Smooth muscle cell (in vitro differentiated cells): ENCODE results near the gene FBXL22. TPM values are rescaled to one million over a fixed set of nuclear protein-coding genes. Genes with fewer than 3 reads are reported as not detected.
"Not testable (repeated sequence)": the region's sequence is repeated elsewhere in the genome, so short reads cannot be mapped to it uniquely, and the experiment has no call there.

Experiments
- DNase-seq: peaks from one replicate; lab custom pipeline; 2025; ENCODE audit not compliant: unreplicated experiment; lab: John Stamatoyannopoulos, UW
- H2AFZ ChIP-seq: fragments of 200-600 bp; sonication (generic); 2 replicates; pipeline ENCODE4 v1.6.0; 2016; ENCODE audit warnings: antibody characterized with exemption, low read depth, mild to moderate bottlenecking
- H3F3A ChIP-seq: fragments of 200-600 bp; sonication (generic); 2 replicates; pipeline ENCODE4 v1.6.0; 2017; ENCODE audit warnings: antibody characterized with exemption, low read depth
- H3K27ac ChIP-seq: fragments of 200-600 bp; sonication (generic); 2 replicates; pipeline ENCODE4 v1.5.1; 2016; ENCODE audit warnings: low read depth, mild to moderate bottlenecking
- H3K27me3 ChIP-seq: fragments of 200-600 bp; sonication (generic); 2 replicates; pipeline ENCODE4 v1.6.1; 2016; ENCODE audit warnings: low read depth, mild to moderate bottlenecking
- H3K36me3 ChIP-seq: fragments of 200-600 bp; sonication (generic); 2 replicates; pipeline ENCODE4 v1.5.1; 2016; ENCODE audit warnings: low read depth
- H3K4me1 ChIP-seq: fragments of 200-600 bp; sonication (generic); 2 replicates; pipeline ENCODE4 v1.5.1; 2016; ENCODE audit warnings: low read depth
- H3K4me2 ChIP-seq: fragments of 200-600 bp; sonication (generic); 2 replicates; pipeline ENCODE4 v1.6.0; 2016; ENCODE audit warnings: mild to moderate bottlenecking
- H3K4me3 ChIP-seq: fragments of 200-600 bp; sonication (generic); 2 replicates; pipeline ENCODE4 v1.5.1; 2016; ENCODE audit warnings: mild to moderate bottlenecking
- H3K79me2 ChIP-seq: fragments of 200-600 bp; sonication (generic); 2 replicates; pipeline ENCODE4 v1.6.0; 2016; ENCODE audit warnings: low read depth, mild to moderate bottlenecking
- H3K9ac ChIP-seq: fragments of 200-600 bp; sonication (generic); 2 replicates; pipeline ENCODE4 v1.6.0; 2016; ENCODE audit warnings: low read depth
- H3K9me3 ChIP-seq: fragments of 200-600 bp; sonication (generic); replicated peaks from 2 replicates; pipeline ENCODE4 v1.5.1; 2016; ENCODE audit warnings: low read depth
- H4K20me1 ChIP-seq: fragments of 200-600 bp; sonication (generic); 2 replicates; pipeline ENCODE4 v1.6.0; 2016; ENCODE audit warnings: low read depth
- WGBS: methylation state at CpG from one replicate; pipeline ENCODE4 v1.1.7; 2016; ENCODE audit warnings: low lambda C conversion rate; 5-methylcytosine and 5-hydroxymethylcytosine counted together
- polyA plus RNA-seq: library from polyadenylated mRNA; unstranded; fragments of >200 nt; fragmentation: Nextera tagmentation; extraction: Ambion mirVana; gene quantifications from 2 replicates; pipeline ENCODE4 v1.2.1, GENCODE V29; 2016
- total RNA-seq: library from RNA; depleted of rRNA; stranded (reverse); fragments of >200 nt; gene quantifications from 2 replicates; pipeline ENCODE4 v1.2.3, GENCODE V29; 2014
- TF ChIP-seq, protein P1 (sequence below): fragments of 200-600 bp; sonication (generic); IDR thresholded peaks from 2 replicates; pipeline ENCODE4 v1.5.1; 2017; ENCODE audit warnings: borderline replicate concordance, mild to moderate bottlenecking, antibody characterized with exemption; ENCODE audit not compliant: insufficient read depth, poor library complexity, severe bottlenecking

The FBXL22 gene
- total and polyA plus RNA-seq, 2 experiments from 2014 or later: 0.35 TPM; not detected in 1

DNA sequence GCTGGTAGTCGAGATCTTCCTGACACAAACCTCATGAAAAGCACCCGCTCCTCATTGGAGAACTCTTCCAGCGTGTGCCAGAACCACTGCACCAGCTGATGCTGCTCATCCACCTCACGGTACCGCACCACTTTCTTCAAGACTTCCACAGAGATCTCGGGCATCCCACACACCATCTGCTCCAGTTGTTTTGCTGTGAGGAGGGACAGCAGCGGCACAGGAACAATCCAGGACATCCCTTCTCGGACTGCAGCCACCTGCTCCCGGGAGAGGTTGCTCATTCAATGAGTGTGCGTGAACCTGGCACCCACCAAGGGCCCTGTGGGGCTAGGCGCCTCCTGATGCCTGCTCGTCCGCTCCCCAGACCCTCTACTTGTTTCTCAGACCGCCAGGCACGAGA is 15.1 kb downstream of the FBXL22 start:
- peaks cover 24% of the 10 kb centered on the region for H3F3A ChIP-seq
- H3K9me3 ChIP-seq: no peaks in the 10 kb centered on the region
- H4K20me1 ChIP-seq: peaks cover 62% of the 10 kb centered on the region
- H3K4me2 ChIP-seq: no peak overlapping the region
- no peak overlapping the region for H2AFZ ChIP-seq
- H3K4me3 ChIP-seq: no peak overlapping the region
- no peak overlapping the region for H3K9ac ChIP-seq
- TF ChIP-seq, protein P1, sequence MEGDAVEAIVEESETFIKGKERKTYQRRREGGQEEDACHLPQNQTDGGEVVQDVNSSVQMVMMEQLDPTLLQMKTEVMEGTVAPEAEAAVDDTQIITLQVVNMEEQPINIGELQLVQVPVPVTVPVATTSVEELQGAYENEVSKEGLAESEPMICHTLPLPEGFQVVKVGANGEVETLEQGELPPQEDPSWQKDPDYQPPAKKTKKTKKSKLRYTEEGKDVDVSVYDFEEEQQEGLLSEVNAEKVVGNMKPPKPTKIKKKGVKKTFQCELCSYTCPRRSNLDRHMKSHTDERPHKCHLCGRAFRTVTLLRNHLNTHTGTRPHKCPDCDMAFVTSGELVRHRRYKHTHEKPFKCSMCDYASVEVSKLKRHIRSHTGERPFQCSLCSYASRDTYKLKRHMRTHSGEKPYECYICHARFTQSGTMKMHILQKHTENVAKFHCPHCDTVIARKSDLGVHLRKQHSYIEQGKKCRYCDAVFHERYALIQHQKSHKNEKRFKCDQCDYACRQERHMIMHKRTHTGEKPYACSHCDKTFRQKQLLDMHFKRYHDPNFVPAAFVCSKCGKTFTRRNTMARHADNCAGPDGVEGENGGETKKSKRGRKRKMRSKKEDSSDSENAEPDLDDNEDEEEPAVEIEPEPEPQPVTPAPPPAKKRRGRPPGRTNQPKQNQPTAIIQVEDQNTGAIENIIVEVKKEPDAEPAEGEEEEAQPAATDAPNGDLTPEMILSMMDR: no peak
- H3K27ac ChIP-seq: no peak overlapping the region
- peaks cover 12% of the 10 kb centered on the region for H3K4me1 ChIP-seq
- no peak for DNase-seq
- no peaks in the 10 kb centered on the region for H3K79me2 ChIP-seq
- WGBS: 96% methylated on average over 15 of the region's 15 CpGs
- H3K36me3 ChIP-seq: peaks cover 8% of the 10 kb centered on the region
- peaks cover 22% of the 10 kb centered on the region for H3K27me3 ChIP-seq

DNA sequence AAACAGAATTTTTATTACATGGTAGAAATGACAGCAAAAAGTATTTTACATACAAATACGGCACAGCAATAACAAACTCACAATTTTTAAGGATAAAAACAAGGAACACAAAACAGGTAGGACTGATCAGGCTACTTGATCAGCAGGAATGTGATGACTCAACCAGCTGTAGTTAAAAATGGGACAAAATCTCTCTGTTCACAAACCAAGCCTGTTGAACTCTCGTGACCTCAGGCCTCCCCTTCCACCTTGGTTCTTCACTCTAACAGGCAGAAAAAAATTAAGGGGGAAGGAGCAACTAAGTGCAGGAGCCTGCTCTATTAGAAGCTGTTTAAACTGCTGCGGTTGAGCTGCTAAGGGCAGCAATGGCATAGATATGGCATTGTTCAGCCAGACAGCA is 18.7 kb downstream of the FBXL22 start:
- Histone ChIP-seq H3K27me3 (peaks cover 7% of the 10 kb centered on the region), H3K9me3 (no peaks in the 10 kb centered on the region), H3K9ac (no peak overlapping the region), H3K4me3 (no peak overlapping the region), H3K36me3 (peaks cover 8% of the 10 kb centered on the region), H2AFZ (no peak overlapping the region), H4K20me1 (peaks cover 26% of the 10 kb centered on the region), H3K4me1 (peaks cover 3% of the 10 kb centered on the region), H3K4me2 (no peak overlapping the region), H3K79me2 (no peaks in the 10 kb centered on the region), H3F3A (peaks cover 22% of the 10 kb centered on the region), H3K27ac (no peak overlapping the region)
- WGBS: 79% methylated on average over 3 of the region's 3 CpGs
- TF ChIP-seq, protein P1: no peak
- no peak for DNase-seq

DNA sequence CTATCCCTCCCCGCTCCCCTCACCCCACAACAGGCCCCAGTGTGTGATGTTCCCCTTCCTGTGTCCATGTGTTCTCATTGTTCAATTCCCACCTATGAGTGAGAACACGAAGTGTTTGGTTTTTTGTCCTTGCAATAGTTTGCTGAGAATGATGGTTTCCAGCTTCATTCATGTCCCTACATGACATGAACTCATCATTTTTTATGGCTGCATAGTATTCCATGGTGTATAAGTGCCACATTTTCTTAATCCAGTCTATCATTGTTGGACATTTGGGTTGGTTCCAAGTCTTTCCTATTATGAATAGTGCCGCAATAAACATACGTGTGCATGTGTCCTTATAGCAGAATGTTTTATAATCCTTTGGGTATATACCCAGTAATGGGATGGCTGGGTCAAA is 20.0 kb downstream of the FBXL22 start:
- H3K36me3 ChIP-seq: peaks cover 13% of the 10 kb centered on the region
- DNase-seq, H3K4me3 ChIP-seq, H3K4me2 ChIP-seq, H3K27me3 ChIP-seq, H3K79me2 ChIP-seq, H3K9ac ChIP-seq, H2AFZ ChIP-seq, H3K27ac ChIP-seq, H3K4me1 ChIP-seq, H3K9me3 ChIP-seq: not testable (repeated sequence)
- peaks cover 13% of the 10 kb centered on the region for H4K20me1 ChIP-seq
- WGBS: 99% methylated on average over 4 of the region's 4 CpGs
- peaks cover 12% of the 10 kb centered on the region for H3F3A ChIP-seq

DNA sequence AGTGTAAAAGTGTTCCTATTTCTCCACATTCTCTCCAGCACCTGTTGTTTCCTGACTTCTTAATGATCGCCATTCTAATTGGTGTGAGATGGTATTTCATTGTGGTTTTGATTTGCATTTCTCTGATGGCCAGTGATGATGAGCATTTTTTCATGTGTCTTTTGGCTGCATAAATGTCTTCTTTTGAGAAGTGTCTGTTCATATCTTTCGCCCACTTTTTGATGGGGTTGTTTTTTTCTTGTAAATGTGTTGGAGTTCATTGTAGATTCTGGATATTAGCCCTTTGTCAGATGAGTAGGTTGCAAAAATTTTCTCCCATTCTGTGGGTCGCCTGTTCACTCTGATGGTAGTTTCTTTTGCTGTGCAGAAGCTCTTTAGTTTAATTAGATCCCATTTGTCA is 20.4 kb downstream of the FBXL22 start:
- not testable (repeated sequence) for H3K4me2 ChIP-seq, H3F3A ChIP-seq, H3K9me3 ChIP-seq, H3K27ac ChIP-seq, H3K4me1 ChIP-seq, DNase-seq, H3K79me2 ChIP-seq, H3K9ac ChIP-seq, H3K4me3 ChIP-seq, H2AFZ ChIP-seq, H3K27me3 ChIP-seq, H4K20me1 ChIP-seq
- peaks cover 16% of the 10 kb centered on the region for H3K36me3 ChIP-seq
- WGBS: 94% methylated on average over 3 of the region's 3 CpGs

DNA sequence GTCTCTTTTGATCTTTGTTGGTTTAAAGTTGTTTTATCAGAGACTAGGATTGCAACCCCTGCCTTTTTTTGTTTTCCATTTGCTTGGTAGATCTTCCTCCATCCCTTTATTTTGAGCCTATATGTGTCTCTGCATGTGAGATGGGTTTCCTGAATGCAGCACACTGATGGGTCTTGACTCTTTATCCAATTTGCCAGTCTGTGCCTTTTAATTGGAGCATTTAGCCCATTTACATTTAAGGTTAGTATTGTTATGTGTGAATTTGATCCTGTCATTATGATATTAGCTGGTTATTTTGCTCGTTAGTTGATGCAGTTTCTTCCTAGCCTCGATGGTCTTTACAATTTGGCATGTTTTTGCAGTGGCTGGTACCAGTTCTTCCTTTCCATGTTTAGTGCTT is 23.6 kb downstream of the FBXL22 start:
- DNase-seq, H3F3A ChIP-seq, H3K79me2 ChIP-seq, H3K9ac ChIP-seq, H4K20me1 ChIP-seq, H2AFZ ChIP-seq, H3K27ac ChIP-seq, H3K4me3 ChIP-seq, H3K9me3 ChIP-seq, H3K27me3 ChIP-seq, H3K4me2 ChIP-seq, H3K4me1 ChIP-seq: not testable (repeated sequence)
- H3K36me3 ChIP-seq: peaks cover 23% of the 10 kb centered on the region
- WGBS: 94% methylated on average over 2 of the region's 2 CpGs
